ENCODE results near the gene HCCS.

The HCCS gene

GRCh38 chrX:11124112-11124511, 13.0 kb downstream of the HCCS start:
- Histone ChIP-seq H3K9ac (ENCODE audit: low read length) (no peak overlapping the region), H3K4me3 (ENCODE audit: low read length) (no peak overlapping the region), H3K27ac (ENCODE audit: low read length) (no peak overlapping the region), H3K4me1 (ENCODE audit: control insufficient read depth, low read depth, low read length) (no peaks in the 10 kb centered on the region), H3K9me3 (ENCODE audit: control insufficient read depth, low read depth, low read length) (no peaks in the 10 kb centered on the region), H3K27me3 (ENCODE audit: control insufficient read depth, insufficient read depth, low read length) (no peaks in the 10 kb centered on the region), H3K36me3 (ENCODE audit: control insufficient read depth, low read depth, low read length) (peaks cover 41% of the 10 kb centered on the region)

- no peaks in the 10 kb centered on the region for H3K9me3 ChIP-seq (ENCODE audit: control insufficient read depth, low read depth, low read length)
- no peak overlapping the region for H3K9ac ChIP-seq (ENCODE audit: low read length)
- no peak overlapping the region for H3K27ac ChIP-seq (ENCODE audit: low read length)
- peaks cover 31% of the 10 kb centered on the region for H3K36me3 ChIP-seq (ENCODE audit: control insufficient read depth, low read depth, low read length)
- no peak overlapping the region for H3K4me3 ChIP-seq (ENCODE audit: low read length)
- H3K27me3 ChIP-seq (ENCODE audit: control insufficient read depth, insufficient read depth, low read length) = no peaks in the 10 kb centered on the region
- no peaks in the 10 kb centered on the region for H3K4me1 ChIP-seq (ENCODE audit: control insufficient read depth, low read depth, low read length)
These were observed 13.9 kb downstream of the HCCS start for GRCh38 chrX:11125060-11125459.

- Histone ChIP-seq H3K27ac (ENCODE audit: low read length) (no peak overlapping the region), H3K27me3 (ENCODE audit: control insufficient read depth, insufficient read depth, low read length) (no peaks in the 10 kb centered on the region), H3K4me1 (ENCODE audit: control insufficient read depth, low read depth, low read length) (no peaks in the 10 kb centered on the region), H3K9me3 (ENCODE audit: control insufficient read depth, low read depth, low read length) (no peaks in the 10 kb centered on the region), H3K36me3 (ENCODE audit: control insufficient read depth, low read depth, low read length) (no peaks in the 10 kb centered on the region), H3K9ac (ENCODE audit: low read length) (no peak overlapping the region), H3K4me3 (ENCODE audit: low read length) (no peak overlapping the region)
These were observed 18.5 kb downstream of the HCCS start for GRCh38 chrX:11129534-11130105.

GRCh38 chrX:11130136-11130535, 19.0 kb downstream of the HCCS start:
- Histone ChIP-seq H3K36me3 (ENCODE audit: control insufficient read depth, low read depth, low read length) (no peaks in the 10 kb centered on the region), H3K27me3 (ENCODE audit: control insufficient read depth, insufficient read depth, low read length) (no peaks in the 10 kb centered on the region), H3K4me1 (ENCODE audit: control insufficient read depth, low read depth, low read length) (no peaks in the 10 kb centered on the region), H3K27ac (ENCODE audit: low read length) (no peak overlapping the region), H3K9me3 (ENCODE audit: control insufficient read depth, low read depth, low read length) (no peaks in the 10 kb centered on the region), H3K4me3 (ENCODE audit: low read length) (no peak overlapping the region), H3K9ac (ENCODE audit: low read length) (no peak overlapping the region)

- Histone ChIP-seq H3K27me3 (ENCODE audit: control insufficient read depth, insufficient read depth, low read length) (no peaks in the 10 kb centered on the region), H3K4me1 (ENCODE audit: control insufficient read depth, low read depth, low read length) (no peaks in the 10 kb centered on the region)
These were observed 20.0 kb downstream of the HCCS start for GRCh38 chrX:11131146-11131545.

GRCh38 chrX:11135564-11136185, 24.5 kb downstream of the HCCS start:
- H3K4me1 ChIP-seq (ENCODE audit: control insufficient read depth, low read depth, low read length) = no peaks in the 10 kb centered on the region
- H3K27ac ChIP-seq (ENCODE audit: low read length) = no peak overlapping the region

More at GRCh38 chrX:11131146-11131545, 20.0 kb downstream of the HCCS start:
- H3K9me3 ChIP-seq (ENCODE audit: control insufficient read depth, low read depth, low read length) = no peaks in the 10 kb centered on the region
- H3K36me3 ChIP-seq (ENCODE audit: control insufficient read depth, low read depth, low read length) = no peaks in the 10 kb centered on the region
- no peak overlapping the region for H3K9ac ChIP-seq (ENCODE audit: low read length)
- H3K27ac ChIP-seq (ENCODE audit: low read length) = no peak overlapping the region
- no peak overlapping the region for H3K4me3 ChIP-seq (ENCODE audit: low read length)

GRCh38 chrX:11137543-11138139, 26.5 kb downstream of the HCCS start:
- no peaks in the 10 kb centered on the region for H3K27me3 ChIP-seq (ENCODE audit: control insufficient read depth, insufficient read depth, low read length)

More at GRCh38 chrX:11135564-11136185, 24.5 kb downstream of the HCCS start:
- Histone ChIP-seq H3K9me3 (ENCODE audit: control insufficient read depth, low read depth, low read length) (no peaks in the 10 kb centered on the region), H3K27me3 (ENCODE audit: control insufficient read depth, insufficient read depth, low read length) (no peaks in the 10 kb centered on the region), H3K9ac (ENCODE audit: low read length) (no peak overlapping the region), H3K36me3 (ENCODE audit: control insufficient read depth, low read depth, low read length) (no peaks in the 10 kb centered on the region), H3K4me3 (ENCODE audit: low read length) (no peak overlapping the region)

GRCh38 chrX:11138498-11139390, 27.6 kb downstream of the HCCS start:
- H3K36me3 ChIP-seq (ENCODE audit: control insufficient read depth, low read depth, low read length) = no peaks in the 10 kb centered on the region
- no peaks in the 10 kb centered on the region for H3K9me3 ChIP-seq (ENCODE audit: control insufficient read depth, low read depth, low read length)
- H3K9ac ChIP-seq (ENCODE audit: low read length) = no peak overlapping the region
- H3K4me3 ChIP-seq (ENCODE audit: low read length) = no peak overlapping the region
- no peak overlapping the region for H3K27ac ChIP-seq (ENCODE audit: low read length)
- no peaks in the 10 kb centered on the region for H3K27me3 ChIP-seq (ENCODE audit: control insufficient read depth, insufficient read depth, low read length)
- no peaks in the 10 kb centered on the region for H3K4me1 ChIP-seq (ENCODE audit: control insufficient read depth, low read depth, low read length)

More at GRCh38 chrX:11137543-11138139, 26.5 kb downstream of the HCCS start:
- Histone ChIP-seq H3K4me1 (ENCODE audit: control insufficient read depth, low read depth, low read length) (no peaks in the 10 kb centered on the region), H3K4me3 (ENCODE audit: low read length) (no peak overlapping the region), H3K36me3 (ENCODE audit: control insufficient read depth, low read depth, low read length) (no peaks in the 10 kb centered on the region), H3K27ac (ENCODE audit: low read length) (no peak overlapping the region), H3K9ac (ENCODE audit: low read length) (no peak overlapping the region), H3K9me3 (ENCODE audit: control insufficient read depth, low read depth, low read length) (no peaks in the 10 kb centered on the region)

- H3K9ac ChIP-seq (ENCODE audit: low read length) = no peak overlapping the region
- H3K27ac ChIP-seq (ENCODE audit: low read length) = no peak overlapping the region
- no peaks in the 10 kb centered on the region for H3K4me1 ChIP-seq (ENCODE audit: control insufficient read depth, low read depth, low read length)
- no peaks in the 10 kb centered on the region for H3K36me3 ChIP-seq (ENCODE audit: control insufficient read depth, low read depth, low read length)
- no peaks in the 10 kb centered on the region for H3K9me3 ChIP-seq (ENCODE audit: control insufficient read depth, low read depth, low read length)
- H3K27me3 ChIP-seq (ENCODE audit: control insufficient read depth, insufficient read depth, low read length) = no peaks in the 10 kb centered on the region
- H3K4me3 ChIP-seq (ENCODE audit: low read length) = peak overlapping the region; percentile 20
These were observed 33.0 kb downstream of the HCCS start for GRCh38 chrX:11143931-11144678.

- H3K36me3 ChIP-seq (ENCODE audit: control insufficient read depth, low read depth, low read length) = no peaks in the 10 kb centered on the region
- no peak overlapping the region for H3K27ac ChIP-seq (ENCODE audit: low read length)
- H3K4me1 ChIP-seq (ENCODE audit: control insufficient read depth, low read depth, low read length) = peaks cover 10% of the 10 kb centered on the region
- H3K4me3 ChIP-seq (ENCODE audit: low read length) = no peak overlapping the region
- H3K9me3 ChIP-seq (ENCODE audit: control insufficient read depth, low read depth, low read length) = no peaks in the 10 kb centered on the region
- H3K27me3 ChIP-seq (ENCODE audit: control insufficient read depth, insufficient read depth, low read length) = no peaks in the 10 kb centered on the region
- H3K9ac ChIP-seq (ENCODE audit: low read length) = no peak overlapping the region
These were observed 35.3 kb downstream of the HCCS start for GRCh38 chrX:11146411-11146810.

- Histone ChIP-seq H3K27me3 (ENCODE audit: control insufficient read depth, insufficient read depth, low read length) (no peaks in the 10 kb centered on the region), H3K4me1 (ENCODE audit: control insufficient read depth, low read depth, low read length) (peaks cover 12% of the 10 kb centered on the region), H3K27ac (ENCODE audit: low read length) (no peak overlapping the region), H3K4me3 (ENCODE audit: low read length) (no peak overlapping the region), H3K9me3 (ENCODE audit: control insufficient read depth, low read depth, low read length) (no peaks in the 10 kb centered on the region), H3K36me3 (ENCODE audit: control insufficient read depth, low read depth, low read length) (no peaks in the 10 kb centered on the region), H3K9ac (ENCODE audit: low read length) (no peak overlapping the region)
These were observed 37.3 kb downstream of the HCCS start for GRCh38 chrX:11148401-11148800.
